ENCODE data around the gene TMEM39B.
"Not testable (repeated sequence)": the region's sequence is repeated elsewhere in the genome, so short reads cannot be mapped to it uniquely, and the experiment has no call there.

Gene TMEM39B

GRCh38 chr1:32071758-32072621 is 749 bp upstream of the TMEM39B start:
- DNase-seq = peak; percentile 63

DNA sequence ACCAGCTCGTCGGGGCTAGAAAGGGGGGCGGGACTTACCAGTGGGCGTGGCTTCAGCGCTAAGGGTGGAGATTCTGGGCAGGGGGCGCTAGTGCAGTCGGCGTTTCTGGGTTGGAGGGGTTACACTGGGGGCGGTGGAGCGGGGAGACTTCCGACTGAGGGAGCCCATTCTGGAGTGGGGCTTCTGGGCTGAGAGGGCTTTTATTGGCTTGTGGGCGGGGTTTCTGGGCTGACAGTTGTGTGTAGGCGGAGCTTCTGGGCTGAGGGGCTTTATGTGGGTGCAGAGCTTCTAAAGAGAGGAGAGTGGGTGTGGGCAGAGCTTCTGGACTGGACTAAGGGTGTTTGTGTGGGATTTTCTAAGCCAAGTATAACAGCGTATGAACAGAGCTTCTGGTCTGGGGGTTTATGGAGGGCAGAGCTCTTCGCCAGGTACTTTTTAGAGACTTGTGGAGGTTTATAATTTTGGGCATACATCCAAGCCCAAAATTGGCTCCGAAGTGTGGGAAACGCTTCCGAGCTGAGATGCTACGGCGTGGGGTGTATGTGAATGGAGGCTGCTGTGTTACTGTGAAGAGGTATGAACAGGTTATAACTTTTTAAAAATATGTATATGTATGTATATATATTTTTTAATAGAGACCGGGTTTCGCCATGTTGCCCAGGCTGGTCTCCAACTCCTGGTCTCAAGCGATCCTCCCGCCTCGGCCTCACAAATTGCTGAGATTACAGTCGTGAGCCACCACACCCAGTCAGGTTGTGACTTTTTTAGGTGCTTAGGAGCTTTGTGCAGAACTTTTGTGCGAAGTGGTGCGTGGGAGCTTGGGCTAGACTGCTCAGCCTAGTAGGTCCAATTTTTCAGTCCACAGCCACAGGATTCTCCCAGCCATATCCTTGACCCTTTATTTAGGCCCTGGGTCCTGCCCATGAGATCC is 825 bp downstream of the TMEM39B start:
- DNase-seq = no peak

DNA sequence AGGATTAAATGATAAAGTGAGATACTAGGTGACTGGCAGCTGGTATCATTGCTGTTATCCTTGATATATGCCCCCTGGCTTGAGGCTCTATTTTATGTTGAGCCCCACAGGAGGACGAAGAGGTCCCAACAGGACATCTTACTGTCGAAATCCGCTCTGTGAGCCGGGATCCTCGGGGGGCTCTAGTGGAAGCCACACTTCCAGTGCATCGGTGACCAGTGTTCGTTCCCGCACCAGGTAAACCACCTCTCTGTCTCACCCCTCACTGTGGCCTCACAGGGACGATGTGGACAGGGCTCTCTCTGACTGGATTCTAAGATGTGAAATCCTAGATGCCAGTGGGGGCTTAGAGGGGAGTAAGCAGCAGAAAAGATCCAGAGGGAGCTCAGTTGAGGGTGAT is 2.1 kb downstream of the TMEM39B start:
- no peak for DNase-seq

DNA sequence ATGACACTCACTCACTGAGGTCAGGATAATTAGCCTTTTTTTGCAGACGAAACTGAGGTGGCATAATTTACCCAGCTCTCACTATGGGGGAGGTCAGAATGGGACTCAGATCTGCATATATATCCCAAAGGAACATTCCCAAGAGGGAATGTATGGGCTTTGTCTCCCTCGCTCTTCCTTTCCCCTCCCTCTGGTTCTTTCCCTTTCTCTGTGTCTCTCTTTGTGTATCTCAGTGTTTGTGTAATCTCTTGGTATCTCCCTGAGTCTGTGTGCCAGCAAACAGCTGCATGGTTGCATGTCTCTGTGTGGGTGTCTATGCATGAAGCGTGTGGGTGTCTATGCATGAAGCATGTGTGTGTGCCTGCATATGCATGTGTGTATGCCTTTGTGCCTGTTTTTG is 4.7 kb downstream of the TMEM39B start:
- DNase-seq = no peak

DNA sequence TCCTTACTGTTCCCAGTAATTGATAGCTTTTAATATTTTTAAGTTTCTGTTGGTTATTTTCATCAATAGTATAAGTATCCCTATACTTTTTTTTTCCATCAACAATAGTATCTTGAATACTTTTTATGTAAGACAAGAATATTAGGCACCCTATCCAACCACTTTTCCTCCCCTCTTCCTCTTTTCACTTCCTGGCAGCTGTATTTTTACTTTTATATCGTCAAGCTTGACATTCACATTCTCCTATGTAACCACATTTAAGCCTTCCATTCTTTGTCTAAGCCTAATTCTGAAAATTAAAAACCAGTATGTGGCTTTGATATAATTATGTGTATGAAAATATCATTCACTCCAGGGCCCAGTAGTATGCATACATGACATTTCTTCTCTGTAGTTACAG is 9.3 kb downstream of the TMEM39B start:
- no peak for DNase-seq

DNA sequence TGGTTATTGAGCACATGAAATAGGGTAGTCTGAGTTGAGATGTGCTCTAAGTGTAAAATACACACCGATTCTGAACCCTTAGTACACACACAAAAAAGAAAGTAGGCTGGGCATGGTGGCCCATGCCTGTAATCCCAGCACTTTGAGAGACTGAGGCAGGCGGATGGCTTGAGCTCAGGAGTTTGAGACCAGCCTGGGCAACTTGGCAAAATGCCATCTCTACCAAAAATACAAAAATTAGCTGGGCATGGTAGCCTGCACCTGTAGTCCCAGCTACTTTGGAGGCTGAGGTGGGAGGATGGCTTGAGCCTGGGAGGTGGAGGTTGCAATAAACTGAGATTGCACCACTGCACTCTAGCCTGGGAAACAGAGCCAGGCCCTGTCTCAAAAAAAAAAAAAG is 13.6 kb downstream of the TMEM39B start:
- DNase-seq = not testable (repeated sequence)

DNA sequence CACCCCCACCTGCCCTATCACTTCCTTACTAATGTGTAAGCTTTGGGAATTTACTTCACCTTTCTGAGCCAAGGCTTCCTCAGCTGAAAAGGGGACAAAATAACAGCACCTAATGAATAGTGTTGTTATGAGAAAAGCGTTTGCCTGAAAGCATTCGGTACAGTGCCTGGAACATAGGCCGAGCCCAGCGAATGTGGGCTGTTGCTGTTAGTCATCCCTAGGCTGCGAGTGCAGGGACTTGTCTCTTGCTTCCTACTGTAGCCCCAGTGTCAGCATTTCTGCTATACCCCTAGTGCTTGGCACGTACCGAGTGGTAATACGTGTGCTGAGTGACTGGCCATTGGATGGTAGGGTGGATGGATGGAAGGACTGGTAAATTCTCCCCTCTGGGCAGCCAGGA is 18.4 kb downstream of the TMEM39B start:
- no peak for DNase-seq

DNA sequence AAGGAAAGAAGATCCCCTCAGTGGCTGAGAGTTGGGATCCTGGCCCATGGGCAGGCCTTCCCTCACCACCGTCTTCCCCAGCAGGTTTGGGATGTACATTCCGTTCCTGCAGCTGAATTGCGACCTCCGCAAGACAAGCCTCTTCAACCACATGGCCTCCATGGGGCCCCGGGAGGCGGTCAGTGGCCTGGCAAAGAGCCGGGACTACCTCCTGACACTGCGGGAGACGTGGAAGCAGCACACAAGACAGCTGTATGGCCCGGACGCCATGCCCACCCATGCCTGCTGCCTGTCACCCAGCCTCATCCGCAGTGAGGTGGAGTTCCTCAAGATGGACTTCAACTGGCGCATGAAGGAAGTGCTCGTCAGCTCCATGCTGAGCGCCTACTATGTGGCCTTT is 18.9 kb downstream of the TMEM39B start:
- DNase-seq = no peak

DNA sequence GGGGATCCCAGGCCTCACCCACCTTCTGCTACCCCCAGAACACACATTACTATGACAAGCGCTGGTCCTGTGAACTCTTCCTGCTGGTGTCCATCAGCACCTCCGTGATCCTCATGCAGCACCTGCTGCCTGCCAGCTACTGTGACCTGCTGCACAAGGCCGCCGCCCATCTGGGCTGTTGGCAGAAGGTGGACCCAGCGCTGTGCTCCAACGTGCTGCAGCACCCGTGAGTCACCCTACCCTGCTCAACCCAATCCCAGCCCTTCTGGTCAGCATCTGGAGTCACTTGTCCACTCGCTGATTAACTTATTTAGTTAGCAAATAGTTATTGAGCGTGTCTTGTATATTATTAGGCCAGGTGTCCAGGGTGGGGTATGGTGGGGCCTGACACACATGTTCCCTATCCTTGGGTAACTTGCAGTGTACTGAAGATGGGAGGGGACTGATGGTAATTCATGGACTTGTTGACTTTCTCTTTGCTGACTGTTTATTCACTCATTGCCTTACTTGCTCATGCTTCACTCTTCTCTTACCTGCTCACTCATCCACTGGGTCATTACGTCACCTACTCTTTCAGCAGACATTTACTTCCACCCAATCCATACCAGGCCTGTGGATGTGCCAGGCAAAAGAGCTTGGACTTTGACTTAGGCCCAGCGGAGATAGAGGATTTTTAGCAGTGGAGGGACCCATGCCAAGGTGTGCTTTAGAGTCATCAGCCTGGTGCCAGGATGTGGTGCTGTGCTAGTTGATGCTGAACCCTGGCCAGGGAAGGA is 22.2 kb downstream of the TMEM39B start:
- no peak for DNase-seq

DNA sequence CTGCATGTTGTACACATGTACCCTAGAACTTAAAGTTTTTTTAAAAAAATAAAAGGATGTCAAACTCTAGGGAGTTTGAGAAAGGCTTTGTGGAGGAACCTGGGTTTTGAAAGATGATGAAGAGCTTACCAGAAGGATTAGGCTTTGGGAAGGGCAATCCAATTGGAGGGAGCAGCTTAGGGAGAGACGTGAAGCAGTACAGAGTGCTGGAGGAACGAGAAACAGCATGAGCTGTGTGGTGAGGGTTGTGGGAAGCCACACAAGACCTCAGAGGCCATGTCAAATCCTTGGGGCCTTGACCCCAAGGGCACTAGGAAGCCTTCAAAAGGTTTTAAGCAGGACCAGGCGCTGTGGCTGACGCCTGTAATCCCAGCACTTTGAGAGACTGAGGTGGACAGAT is 26.7 kb downstream of the TMEM39B start:
- no peak for DNase-seq

- DNase-seq = no peak
These were observed 27.6 kb downstream of the TMEM39B start for GRCh38 chr1:32100359-32100758.

GRCh38 chr1:32100807-32101708 is 28.3 kb downstream of the TMEM39B start:
- no peak for DNase-seq

DNA sequence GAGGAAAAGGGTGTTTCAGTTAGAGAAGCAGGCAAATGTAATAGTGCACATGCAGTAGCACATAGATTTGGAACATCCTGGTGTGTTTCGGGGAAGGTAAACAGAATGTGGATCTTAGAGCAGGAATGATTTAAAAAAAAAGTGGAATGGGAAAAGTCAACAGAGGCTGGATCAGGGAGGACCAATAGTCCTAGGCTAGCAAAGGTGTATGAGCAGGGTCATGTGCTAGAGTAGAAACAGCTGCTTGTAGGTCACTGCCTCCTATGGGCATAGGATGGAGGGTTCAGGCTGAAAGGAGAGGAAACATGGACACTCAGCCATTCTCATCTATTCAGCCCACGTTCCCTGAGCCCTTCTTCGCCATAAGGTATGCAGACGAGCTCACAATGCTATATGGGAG is 31.4 kb downstream of the TMEM39B start:
- no peak for DNase-seq

DNA sequence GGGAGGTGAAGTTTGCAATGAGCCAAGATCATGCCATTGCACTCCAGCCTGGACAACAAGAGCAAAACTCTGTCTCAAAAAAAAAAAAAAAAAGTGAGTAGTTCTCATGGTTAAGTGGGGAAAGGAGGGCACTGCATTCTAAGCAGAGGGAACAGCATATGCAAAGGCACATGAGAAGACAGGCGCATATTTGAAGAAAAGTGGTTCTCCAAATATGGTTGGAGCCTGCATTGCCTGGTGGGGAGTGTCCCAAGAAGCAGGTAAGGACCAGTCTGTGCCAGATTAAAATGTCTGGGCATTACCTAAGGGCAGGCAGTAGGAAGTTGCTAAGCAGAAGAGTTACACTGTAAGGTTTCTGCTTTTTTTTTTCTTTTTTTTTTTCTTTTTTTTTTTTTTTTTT is 32.6 kb downstream of the TMEM39B start:
- no peak for DNase-seq

DNA sequence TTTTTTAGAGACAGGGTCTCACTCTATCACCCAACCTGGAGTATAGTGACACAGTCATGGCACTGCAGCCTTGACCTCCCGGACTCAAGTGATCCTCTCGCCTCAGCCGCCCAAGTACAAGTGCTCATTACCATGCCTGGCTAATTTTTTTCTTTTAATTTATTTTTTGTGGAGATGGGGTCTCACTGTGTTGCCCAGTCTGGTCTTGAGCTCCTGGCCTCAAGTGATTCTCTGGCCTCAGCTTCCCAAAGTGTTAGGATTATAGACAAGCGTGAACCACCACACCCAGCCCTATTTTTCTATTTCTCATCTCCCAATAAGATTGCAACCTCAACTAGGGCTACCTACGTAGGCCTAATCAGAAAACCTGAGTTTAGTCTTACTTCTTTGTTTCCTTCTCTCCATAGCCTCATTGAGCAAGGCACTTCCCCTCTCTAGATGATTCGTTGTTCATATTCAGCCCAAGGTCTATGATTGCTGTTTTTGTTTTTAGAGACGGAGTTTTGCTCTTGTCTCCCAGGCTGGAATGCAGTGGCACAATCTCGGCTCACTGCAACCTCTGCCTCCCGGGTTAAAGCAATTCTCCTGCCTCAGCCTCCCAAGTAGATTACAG is 34.0 kb downstream of the TMEM39B start:
- no peak for DNase-seq

DNA sequence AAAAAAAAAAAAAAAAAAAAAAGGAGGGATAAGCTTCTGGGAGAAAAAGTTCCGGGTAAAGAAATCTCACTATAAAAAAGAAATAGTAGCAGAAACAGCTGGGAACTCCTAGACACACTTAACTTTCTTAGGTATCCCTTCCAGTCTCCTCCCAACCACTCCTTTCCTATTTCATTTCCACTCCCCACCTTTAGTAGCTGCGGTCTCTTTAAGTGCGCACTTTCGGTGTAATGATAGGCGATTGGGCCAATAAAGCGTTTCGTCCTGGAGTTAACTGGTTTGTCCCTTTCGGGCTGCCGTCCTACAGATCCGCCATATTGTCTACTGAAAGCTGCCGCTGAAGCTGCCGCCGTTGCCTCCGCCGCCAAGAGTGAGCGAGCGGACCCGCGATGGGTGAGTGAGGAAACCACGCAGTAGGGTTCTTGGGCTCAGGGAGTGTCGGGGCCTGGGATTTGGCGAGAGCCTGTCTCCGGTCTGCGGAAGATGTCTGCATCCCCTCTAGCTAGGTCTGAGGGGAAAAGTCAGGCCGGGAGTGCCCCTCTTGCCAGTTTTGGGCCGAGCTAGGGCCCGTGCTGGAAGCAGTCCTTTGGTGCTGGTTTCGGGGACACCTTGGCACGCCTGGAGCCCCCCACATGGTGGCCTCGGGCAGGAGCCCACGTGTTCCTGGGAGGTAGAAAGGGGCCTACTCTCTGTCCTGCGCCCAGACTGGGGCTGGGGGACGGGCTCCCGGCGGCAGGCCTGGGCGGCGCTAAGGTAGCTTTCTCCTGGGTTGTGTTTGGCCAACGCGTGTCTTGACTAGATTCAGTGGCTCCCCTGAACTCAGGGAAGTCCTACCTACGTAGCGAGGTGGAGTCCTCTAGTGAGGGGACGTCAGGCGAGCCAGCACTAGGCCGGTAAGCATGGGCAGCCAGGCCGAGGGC is 35.3 kb downstream of the TMEM39B start, which contains the start of gene KPNA6:
TSS of gene KPNA6 (plus strand) at position 315 of the 920 bp plus-strand sequence. CDS start at position 390, 75 bp downstream.
- DNase-seq = peak; percentile 88

DNA sequence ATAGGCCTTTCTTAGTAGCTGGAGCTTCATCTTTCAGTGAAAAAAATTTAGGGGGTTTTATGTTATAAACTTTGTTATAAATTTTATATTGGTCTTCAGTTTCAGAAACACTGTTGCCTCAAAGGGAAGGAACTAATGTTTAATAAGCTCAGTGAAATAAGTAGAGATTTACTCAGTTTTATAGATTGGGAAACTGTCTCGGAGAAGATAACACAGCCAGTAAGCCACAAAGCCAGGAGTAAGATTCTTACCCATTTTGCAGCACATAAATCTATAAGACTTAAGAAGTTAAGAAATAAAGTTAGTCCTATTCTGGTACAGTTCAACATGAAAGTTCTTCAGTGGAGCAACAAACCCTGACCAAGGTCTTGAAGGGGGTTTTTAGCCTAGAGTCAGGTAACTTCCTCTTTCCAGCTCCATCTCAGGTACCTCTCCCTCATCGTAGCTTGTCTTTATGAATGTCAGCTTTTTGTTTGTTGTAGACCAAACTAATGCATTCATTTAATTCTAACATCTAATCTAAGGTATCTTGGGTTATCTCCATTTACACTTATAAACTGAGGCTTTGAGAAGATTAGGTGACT is 38.4 kb downstream of the TMEM39B start:
- no peak for DNase-seq

DNA sequence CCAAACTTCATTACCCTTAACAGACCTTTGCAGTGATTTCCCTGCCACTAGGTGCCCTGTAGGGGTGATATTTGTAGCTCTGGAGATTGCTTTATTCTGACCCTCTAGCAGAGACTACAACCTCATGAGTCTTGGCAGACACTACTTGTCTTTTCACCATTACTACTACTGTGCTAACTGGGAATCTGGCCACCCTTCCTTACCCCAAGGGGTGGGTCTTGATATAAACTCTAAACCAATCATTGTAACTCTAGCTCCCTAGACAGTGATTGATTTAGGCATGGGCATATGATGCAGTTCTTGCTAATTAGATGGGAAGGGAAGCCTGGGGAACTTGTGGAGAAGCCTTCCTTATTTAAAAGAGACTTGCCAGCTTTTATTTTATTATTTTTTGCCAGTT is 39.0 kb downstream of the TMEM39B start:
- no peak for DNase-seq

- DNase-seq = no peak
These were observed 40.2 kb downstream of the TMEM39B start for GRCh38 chr1:32112806-32113375.

DNA sequence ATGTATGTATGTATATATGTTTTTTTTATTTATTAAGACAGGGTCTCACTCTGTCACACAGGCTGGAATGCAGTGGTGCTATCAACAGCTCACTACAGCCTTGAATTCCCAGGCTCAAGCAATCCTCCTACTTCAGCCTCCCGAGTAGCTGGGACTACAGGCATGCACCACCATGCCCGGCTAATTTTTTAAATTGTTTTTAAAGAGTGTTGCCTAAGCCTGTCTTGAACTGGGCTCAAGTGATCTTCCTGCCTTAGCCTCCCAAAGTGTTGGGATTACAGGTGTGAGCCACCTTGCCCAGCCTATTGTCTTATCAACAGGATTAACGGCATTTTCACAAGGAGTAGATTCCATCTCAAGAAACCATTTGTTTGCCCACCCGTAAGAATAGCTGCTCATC is 40.7 kb downstream of the TMEM39B start:
- DNase-seq = not testable (repeated sequence)

Data from NCI-H510A treated with DMSO at 0.1 percent for 48 hours (cell line).